Head of caudate nucleus (tissue), 42 donors: Measurements from ENCODE around the gene PYGO2.

ENCODE experiments used
- DNase-seq, 42 donors: peaks; one replicate each; pipeline versions ENCODE4 v3.0.0 to v3.0.0-alpha.2; 2020 to 2021; ENCODE audit warnings: mixed read lengths in 7 of 42
- intact Hi-C: fragments of 100-400 bp; cut with DNase I; formaldehyde crosslinking; loops from one replicate; pipeline ENCODE4 v1.15.0; 2022

PYGO2 gene

GRCh38 chr1:154970631-154971340, 9.2 kb upstream of the PYGO2 start, which contains the start of gene SHC1:
SHC1 (minus strand) TSS chr1:154970747; CDS start chr1:154970526, 221 bp downstream.
- peak; percentile 59 to 95 (median 86) for DNase-seq
- intact Hi-C loops, result no loop called here

GRCh38 chr1:154969860-154970452, 8.4 kb upstream of the PYGO2 start:
- intact Hi-C loops, result loop anchor here (5.0 kb wide), 1 partner anchor 32 kb away; the partner anchor contains the start of gene ZBTB7B
- DNase-seq, result peak in 1 of 42 donors; percentile 23

DNA sequence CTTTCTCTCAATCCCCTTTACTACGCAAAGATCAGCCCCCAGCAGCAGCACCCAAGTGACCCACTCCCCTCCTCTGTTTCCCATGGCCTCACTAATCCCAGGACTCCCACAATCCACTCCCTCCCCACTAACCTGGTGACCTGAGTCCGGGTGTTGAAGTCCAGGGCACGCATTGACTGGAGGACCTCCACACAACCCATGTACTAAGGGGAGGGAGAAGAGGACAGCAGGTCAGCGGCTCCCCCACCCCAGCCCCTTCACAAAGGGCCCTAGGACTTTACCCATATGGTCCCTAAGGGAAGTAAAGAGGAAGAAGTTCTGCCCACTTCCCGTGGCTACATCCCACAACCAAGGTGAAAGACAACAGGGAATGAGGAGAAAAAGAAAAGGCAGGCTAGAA, 7.7 kb upstream of the PYGO2 start:
- intact Hi-C loops, result loop anchor here (5.0 kb wide), 1 partner anchor 33 kb away; the partner anchor contains the start of gene ZBTB7B
- DNase-seq, result no peak

DNA sequence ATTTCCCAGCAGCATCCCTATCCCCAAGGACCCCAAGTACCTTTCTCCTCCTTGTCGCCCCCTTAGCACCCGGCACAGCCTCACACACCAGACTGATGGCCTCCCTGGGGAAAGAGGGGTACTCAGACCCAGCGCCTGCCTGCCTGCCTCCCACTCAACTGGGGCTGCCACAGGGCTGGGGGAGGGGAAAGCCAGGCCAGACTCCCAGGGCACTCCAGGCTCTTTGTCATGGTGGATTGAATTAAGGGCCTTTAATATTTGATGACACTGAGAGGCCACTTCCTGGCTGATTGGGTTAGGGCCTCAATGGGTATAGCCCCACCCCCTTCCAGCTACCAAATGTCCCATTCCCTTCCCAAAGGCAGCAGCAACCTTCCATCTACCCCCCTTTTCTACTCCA, 7.1 kb upstream of the PYGO2 start:
- intact Hi-C loops, result loop anchor here (5.0 kb wide), 1 partner anchor 34 kb away; the partner anchor contains the start of gene ZBTB7B

GRCh38 chr1:154967331-154967950, 5.9 kb upstream of the PYGO2 start:
- DNase-seq, result no peak
- intact Hi-C loops, result loop anchor here (5.0 kb wide), 1 partner anchor 35 kb away; the partner anchor contains the start of gene ZBTB7B

More for the DNA sequence above, 7.1 kb upstream of the PYGO2 start:
- DNase-seq, result no peak

DNA sequence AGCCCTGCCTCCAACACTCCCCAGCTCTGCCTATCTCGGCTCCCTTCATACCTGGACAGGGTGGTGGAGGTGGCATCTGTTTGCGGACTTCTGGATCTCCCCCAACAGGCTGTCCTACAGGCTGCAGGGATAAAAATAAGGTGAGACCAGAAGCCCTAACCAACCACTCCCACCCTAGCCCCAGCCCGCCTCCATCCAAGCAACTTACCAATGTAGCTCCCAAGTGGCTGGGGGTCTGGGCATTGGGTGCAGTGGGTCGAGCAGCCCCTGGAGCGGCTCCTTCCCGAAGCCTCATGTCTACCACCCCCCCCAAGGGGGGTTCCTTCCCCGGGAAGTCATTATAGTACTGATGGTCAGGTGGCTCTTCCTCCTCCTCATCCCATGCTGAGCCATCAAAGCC, 4.5 kb upstream of the PYGO2 start:
- DNase-seq, result no peak
- intact Hi-C loops, result loop anchor here (5.0 kb wide), 1 partner anchor 36 kb away; the partner anchor contains the start of gene ZBTB7B

DNA sequence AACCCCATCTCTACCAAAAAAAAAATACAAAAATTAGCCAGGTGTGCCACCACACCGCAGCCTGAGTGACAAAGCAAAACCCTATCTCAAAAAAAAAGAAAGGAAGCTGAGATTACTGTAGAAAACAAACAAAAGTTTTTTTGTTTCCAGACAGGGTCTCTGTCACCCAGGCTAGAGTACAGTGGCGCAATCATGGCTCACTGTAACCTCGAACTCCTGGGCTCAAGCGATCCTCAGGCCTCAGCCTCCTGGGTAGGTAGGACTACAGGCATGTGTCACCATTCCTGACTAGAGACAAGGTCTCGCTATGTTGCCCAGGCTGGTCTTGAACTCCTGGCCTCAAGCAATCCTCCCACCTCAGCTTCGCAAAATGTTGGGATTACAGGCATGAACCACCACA, 2.8 kb upstream of the PYGO2 start:
- DNase-seq, result no peak
- intact Hi-C loops, result no loop called here

DNA sequence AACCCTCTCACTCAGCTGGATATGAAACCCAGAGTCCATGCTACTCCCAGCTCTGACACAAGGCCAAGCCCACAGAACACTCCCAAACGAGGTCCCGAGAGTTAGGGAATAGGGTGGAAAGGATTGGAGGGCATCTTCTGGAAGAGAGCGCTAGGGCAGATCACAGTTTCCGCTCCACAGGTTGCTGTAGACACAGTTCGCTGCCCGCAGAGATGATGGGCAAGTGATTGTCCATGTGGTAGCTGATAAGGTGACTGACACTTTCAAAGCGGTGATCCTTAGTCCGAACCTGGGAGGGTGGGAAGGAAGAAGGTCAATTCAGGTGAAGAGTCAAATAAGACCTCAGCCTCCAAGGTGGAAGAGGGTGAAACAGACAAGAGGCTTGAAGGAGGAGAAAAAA, 2.1 kb upstream of the PYGO2 start:
- DNase-seq, result no peak
- intact Hi-C loops, result no loop called here

DNA sequence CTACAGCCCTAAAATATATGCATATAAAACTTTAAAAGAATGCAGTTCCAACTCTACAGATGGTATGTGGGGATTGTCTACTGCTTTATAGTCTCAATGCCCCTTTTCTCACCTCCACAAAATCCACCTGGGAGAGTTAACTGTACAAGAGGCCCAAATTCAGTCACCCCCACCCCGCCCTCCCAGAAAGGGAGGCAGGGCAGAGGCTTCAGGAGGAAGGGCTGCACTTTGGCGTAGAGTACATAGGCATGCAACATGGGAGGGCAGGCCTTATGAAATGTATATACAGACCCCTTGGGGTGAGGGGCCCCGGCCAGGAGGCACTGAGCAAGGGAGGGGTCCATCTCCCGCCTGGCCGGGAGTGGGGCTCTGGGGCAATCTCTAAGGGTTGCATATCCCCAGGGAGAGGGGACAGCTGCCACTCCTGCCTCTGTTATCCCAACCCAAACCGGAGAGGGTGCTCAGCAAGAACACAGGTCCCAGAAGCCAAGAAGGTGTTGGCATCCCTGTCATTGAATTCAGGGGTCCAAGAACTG, 1.3 kb upstream of the PYGO2 start:
- DNase-seq, result no peak
- intact Hi-C loops, result no loop called here

- DNase-seq, result peak in 18 of 42 donors; percentile 12 to 71 (median 40)
- intact Hi-C loops, result no loop called here
Observed at GRCh38 chr1:154962156-154962749, 671 bp upstream of the PYGO2 start.

DNA sequence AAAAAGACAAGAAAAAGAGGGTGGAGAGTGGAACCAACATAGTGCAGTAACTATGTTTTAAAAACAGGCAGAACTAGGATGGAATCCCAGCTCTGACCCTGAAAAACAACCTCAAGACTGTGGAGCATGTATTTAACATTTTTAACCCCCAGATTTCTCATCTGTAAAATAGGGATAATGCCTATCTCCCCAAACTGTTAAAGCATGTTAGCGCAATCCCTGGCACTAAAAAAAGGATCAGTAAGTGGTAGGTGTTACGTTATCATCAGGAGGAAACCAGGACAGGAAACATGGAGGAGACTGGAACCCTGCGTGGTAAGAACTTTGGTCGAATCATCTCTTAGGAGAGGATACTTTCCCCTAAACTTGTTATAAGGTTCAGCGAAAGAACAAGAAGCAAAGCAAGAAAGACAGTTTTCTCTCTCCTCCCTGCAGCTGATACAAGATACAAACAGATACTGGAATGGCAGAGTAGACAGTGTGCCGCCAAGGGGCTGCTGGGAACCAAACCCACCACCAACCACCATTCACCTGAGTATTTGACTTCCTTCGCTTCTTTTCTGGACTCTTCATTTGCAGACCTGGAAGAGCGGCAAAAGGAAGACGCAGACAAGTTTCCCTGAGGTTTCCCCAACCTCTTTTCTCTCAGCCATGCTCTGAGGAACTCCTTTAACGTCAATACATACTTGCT, 991 bp downstream of the PYGO2 start:
- intact Hi-C loops, result no loop called here
- no peak for DNase-seq

DNA sequence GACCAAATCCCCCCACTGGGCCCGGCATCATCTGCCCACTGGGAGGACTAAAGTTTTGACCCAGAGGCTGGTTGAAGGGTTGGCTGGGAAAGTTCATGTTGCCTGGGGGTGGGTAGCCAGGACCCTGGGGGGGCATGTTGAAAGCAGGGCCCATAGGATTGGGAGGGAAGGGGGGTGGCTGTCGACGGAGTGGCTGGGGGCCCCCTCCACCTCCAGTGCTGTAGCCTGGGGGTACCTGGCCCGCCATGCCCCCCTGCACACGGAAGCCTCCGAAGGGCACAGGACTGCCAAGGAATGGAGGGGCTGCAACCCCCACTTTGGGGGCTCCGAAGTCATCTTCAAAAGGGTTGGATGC, 2.2 kb downstream of the PYGO2 start:
- intact Hi-C loops, result no loop called here
- DNase-seq, result no peak

DNA sequence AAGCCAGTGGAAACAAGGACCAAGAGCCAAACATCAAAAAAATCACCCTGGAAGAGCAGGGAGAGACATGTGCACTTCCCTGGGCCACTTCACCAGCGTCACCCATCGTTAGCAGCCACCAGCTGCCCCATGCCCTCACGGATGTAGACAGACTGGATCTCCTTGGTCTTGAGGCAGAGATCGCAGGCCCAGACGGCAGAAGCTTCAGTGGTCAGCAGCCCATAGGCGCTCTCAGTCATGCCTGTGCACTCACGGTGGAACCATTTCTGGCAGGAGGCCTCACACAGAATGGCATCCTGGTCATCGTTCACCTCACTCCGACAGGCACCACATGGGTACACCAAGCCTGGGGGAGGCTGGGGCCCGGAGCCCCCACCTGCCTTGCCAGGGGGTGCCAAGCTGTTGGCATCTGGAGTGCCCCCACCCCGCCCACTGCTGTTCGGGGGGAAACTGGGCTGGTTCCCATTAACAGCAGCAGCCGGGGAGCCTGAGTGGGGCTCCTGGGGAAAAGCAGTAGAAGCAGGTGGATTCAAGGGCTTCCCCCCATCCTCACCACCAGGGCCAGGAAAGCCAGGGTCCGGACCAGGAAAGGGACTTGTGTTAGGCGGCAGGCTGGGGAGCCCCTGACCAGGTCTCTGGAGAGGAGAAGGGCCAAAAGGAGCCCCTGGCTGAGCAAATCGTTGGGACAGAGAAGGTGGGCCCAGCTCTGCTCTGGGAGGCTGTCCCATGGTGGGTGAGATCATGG, 2.7 kb downstream of the PYGO2 start:
- DNase-seq, result no peak
- intact Hi-C loops, result no loop called here

DNA sequence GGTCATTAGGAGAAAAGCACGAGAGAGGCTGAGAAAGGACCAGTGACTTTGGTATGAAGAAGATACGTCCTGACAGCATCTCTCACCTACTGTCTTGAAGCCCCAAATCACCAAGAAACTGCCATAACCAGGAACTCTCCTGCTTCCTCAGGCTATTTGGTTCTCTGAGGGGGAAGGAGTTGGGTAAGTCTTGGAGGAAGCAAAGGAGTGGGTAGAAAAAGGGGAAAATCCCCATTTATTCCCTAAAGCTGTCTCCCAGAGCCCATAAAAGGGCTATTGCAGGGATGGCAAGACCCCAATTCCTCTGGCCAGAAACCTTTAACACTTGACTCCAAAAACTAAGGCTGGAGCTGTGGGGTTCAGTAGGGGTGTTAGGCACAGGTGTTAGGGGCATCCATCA, 3.5 kb downstream of the PYGO2 start:
- intact Hi-C loops, result no loop called here

DNA sequence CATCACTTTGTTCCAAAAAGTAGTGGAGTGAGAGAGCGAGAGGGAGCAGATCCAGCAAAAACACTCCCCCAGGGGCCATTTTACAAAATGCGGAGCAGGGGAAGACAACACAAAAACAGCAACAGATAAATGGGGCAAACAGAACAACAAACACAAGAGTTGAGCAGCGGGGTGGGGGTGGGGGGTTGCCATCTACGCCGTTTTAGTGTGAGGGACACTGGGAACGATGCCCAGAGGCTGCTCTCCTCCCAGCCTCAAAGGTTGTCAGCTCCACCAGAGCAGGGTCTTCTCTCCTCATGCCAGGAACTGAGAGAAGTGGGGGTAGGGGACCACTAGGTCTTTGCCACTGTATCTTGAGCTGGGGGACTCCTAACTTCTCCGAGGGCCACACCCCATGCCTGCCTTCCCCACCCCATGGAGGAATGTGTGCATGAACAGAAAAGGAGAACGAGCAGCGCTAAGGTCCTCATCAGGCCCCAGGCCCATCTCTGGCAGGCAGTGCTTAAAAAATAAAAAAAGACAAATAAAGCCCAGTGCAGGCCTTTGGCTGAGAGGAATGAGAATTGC, 4.4 kb downstream of the PYGO2 start:
- DNase-seq, result no peak
- intact Hi-C loops, result no loop called here

More for the DNA sequence above, 3.5 kb downstream of the PYGO2 start:
- no peak for DNase-seq

DNA sequence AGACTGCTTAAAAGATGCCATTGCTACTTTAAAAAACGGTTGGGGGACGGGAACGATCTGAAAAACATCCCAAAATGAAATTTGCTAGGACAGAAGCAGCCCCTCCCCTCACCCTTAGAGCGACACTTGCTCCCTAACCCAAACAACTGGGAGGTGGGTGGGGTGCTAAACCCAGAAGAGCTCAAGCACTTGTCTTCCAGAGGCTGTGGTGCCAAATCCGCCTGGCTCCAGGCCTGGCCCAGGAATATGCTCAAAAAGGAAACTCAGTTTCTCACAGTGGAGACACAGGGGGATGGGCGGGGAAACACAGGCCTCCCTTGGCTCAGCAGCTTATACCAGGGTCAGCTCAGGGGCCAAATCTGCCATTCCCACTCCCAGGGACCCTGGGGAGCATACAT, 5.0 kb downstream of the PYGO2 start:
- peak in 27 of 42 donors; percentile 13 to 71 (median 48) for DNase-seq
- intact Hi-C loops, result no loop called here

DNA sequence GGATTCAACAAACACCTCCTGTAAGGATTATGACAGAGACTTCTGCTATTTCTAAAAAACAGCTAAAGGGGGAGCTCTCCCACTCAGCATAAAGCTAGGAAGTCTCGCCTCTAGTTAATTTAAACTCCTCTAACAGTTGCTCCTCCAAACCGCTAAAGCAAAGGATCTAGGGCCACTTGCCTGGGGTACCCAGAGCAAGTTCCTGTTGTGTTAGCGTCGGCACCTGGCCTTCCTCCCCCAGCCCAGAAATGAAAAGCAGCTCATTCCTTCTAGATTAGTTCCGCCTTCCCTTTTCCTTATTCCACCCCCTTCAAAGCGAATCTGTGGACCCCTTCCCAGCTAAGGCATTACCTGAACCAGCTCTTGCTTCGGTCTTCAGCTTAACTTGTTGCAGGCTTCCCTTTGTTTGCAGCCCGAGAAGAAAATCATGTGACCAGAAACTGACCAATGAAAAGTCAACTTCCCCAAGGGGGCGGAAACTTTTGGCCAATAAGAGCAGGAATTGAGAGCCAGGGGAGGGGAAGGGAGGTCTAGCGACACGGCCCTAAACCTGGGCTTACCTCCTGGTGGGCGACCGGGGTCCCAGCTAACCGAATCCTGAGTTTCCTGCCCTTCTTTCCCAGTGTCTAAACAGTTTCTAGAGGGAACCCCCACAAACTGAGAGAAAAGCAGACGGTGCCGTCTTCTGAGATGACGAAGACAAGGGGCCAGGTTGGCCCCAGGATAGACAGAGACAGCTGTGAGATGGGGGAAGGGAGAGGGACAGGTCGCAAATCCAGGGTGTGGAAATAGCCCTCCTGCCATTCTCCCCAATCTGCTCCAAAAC, 5.7 kb downstream of the PYGO2 start, which contains the start of gene PBXIP1:
Gene PBXIP1 (minus strand): TSS at position 382 of the 826 bp plus-strand sequence. CDS start 2,378 bp downstream, outside the sequence.
- DNase-seq, result peak; percentile 27 to 92 (median 77)
- intact Hi-C loops, result no loop called here
